ENCODE results near the gene TXLNA. TPM values are rescaled to one million over a fixed set of nuclear protein-coding genes. Genes with fewer than 3 reads are reported as not detected.
A peak's percentile ranks its signal among the peaks of the same experiment; 100 is the strongest.

Gene TXLNA
- total and polyA plus RNA-seq, 9 donors: 30.5 to 46.2 (median 34.1) TPM

DNA sequence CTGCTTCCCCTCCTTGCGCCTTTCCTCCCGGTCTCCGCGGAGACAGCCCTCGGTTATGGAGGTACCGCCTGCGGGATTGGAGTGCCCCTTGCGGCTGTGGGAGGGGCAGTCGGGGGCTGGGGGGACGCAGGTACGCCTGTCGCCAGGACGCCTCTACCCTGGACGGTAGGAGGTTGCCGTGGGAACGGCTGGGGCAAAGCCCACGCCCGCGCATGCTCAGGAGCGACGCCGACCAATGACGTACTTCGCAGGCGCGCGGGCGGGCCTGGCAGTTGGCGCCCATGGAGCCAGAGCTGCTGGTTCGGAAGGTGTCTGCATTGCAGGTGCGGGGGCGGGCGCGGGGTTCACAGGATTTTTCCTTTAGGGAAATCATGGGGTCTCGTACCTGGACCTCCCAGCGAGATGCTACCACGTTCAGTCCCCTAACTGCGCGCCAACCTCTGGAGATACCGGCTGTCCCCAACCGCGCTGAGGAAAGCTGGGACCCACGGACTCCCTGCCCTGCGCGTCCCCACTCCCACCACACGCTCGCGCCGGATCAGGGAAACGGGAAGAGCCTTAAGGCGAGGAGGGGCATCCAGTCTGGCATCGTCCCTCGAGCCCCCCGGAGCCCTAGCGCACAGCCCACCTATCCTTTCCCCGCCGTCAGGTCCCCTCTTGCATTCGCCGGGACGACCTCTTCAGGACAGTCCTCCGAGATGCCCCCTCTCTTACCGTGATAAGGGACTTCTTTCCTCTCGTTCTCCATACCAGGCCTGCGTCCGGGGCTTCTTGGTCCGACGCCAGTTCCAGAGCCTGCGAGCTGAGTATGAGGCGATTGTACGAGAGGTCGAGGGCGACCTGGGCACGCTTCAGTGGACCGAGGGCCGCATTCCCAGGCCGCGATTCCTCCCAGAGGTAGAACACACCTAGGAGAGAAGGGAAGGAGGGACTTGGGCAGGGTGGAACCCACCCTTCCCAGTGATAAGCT lies 26.2 kb downstream of the TXLNA start, which contains the start of gene IQCC:
TSS of gene IQCC (plus strand) at position 271 of the 970 bp plus-strand sequence. CDS start at position 282, 11 bp downstream.
- Histone ChIP-seq H3K4me1 (ENCODE audit: control insufficient read depth, insufficient read depth, low read length) (peaks cover 44% of the 10 kb centered on the region), H3K4me3 (ENCODE audit: low read length) (peak within 1 kb of the TSS; percentile 90), H3K27me3 (ENCODE audit: control insufficient read depth, insufficient read depth, low read length) (no peaks in the 10 kb centered on the region), H3K9me3 (replicated peaks; ENCODE audit: control insufficient read depth, low read depth, low read length) (no peaks in the 10 kb centered on the region), H3K27ac (ENCODE audit: low read length) (peak within 1 kb of the TSS; percentile 67), H3K36me3 (ENCODE audit: control insufficient read depth, insufficient read depth, low read length) (peaks cover 22% of the 10 kb centered on the region)
- peak; percentile 91 for DNase-seq
- WGBS (ENCODE audit: insufficient coverage): under 1% methylated on average over 56 of the region's 77 CpGs

DNA sequence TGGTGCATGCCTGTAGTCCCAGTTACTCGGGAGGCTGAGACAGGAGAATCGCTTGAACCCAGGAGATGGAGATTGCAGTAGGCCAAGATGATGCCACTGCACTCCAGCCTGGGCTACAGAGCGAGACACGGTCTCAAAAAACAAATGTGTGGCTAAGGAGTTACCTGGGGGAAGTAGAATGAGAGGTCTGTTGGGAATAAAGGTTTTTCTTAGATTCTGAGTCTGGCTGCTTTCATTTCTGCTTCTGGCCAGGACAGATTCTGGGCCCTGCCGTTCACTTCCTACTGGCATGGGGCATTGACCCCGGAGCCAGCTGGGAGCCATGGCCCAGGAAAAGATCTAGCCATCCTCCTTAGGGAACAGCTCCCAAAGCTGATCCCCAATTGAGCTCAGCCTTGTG lies 29.0 kb downstream of the TXLNA start:
- Histone ChIP-seq H3K4me3 (ENCODE audit: low read length) (no peak overlapping the region), H3K36me3 (ENCODE audit: control insufficient read depth, insufficient read depth, low read length) (peaks cover 27% of the 10 kb centered on the region), H3K27ac (ENCODE audit: low read length) (peak overlapping the region; percentile 62), H3K27me3 (ENCODE audit: control insufficient read depth, insufficient read depth, low read length) (no peaks in the 10 kb centered on the region), H3K4me1 (ENCODE audit: control insufficient read depth, insufficient read depth, low read length) (peaks cover 31% of the 10 kb centered on the region), H3K9me3 (replicated peaks; ENCODE audit: control insufficient read depth, low read depth, low read length) (no peaks in the 10 kb centered on the region)
- DNase-seq: no peak
- WGBS (ENCODE audit: insufficient coverage): 98% methylated on average over 6 of the region's 6 CpGs

DNA sequence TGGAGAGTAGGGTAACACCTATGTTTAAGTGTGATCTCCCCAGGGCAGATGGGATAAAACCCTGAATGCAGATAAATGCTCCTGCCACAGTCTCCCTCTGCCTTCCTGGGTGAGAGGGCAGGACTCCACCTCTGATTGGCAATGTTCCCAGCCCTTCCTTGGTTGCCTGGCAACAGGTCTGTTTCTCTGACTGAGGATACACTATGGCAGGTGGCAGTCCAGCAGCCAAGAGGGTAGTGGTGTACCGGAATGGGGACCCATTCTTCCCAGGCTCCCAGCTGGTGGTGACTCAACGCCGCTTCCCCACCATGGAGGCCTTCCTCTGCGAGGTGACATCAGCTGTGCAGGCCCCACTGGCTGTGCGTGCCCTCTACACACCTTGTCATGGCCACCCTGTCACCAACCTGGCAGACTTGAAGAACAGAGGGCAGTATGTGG lies 29.4 kb downstream of the TXLNA start, which contains the start of gene DCDC2B:
TSS of gene DCDC2B (plus strand) at position 199 of the 438 bp plus-strand sequence. CDS start at position 204, 5 bp downstream.
- peaks cover 31% of the 10 kb centered on the region for H3K4me1 ChIP-seq (ENCODE audit: control insufficient read depth, insufficient read depth, low read length)
- no peak within 1 kb of the TSS for H3K4me3 ChIP-seq (ENCODE audit: low read length)
- 85% methylated on average over 4 of the region's 5 CpGs for WGBS (ENCODE audit: insufficient coverage)
- peaks cover 26% of the 10 kb centered on the region for H3K36me3 ChIP-seq (ENCODE audit: control insufficient read depth, insufficient read depth, low read length)
- H3K27ac ChIP-seq (ENCODE audit: low read length): peak within 1 kb of the TSS; percentile 62
- no peaks in the 10 kb centered on the region for H3K27me3 ChIP-seq (ENCODE audit: control insufficient read depth, insufficient read depth, low read length)
- peak; percentile 78 for DNase-seq
- no peaks in the 10 kb centered on the region for H3K9me3 ChIP-seq (replicated peaks; ENCODE audit: control insufficient read depth, low read depth, low read length)

DNA sequence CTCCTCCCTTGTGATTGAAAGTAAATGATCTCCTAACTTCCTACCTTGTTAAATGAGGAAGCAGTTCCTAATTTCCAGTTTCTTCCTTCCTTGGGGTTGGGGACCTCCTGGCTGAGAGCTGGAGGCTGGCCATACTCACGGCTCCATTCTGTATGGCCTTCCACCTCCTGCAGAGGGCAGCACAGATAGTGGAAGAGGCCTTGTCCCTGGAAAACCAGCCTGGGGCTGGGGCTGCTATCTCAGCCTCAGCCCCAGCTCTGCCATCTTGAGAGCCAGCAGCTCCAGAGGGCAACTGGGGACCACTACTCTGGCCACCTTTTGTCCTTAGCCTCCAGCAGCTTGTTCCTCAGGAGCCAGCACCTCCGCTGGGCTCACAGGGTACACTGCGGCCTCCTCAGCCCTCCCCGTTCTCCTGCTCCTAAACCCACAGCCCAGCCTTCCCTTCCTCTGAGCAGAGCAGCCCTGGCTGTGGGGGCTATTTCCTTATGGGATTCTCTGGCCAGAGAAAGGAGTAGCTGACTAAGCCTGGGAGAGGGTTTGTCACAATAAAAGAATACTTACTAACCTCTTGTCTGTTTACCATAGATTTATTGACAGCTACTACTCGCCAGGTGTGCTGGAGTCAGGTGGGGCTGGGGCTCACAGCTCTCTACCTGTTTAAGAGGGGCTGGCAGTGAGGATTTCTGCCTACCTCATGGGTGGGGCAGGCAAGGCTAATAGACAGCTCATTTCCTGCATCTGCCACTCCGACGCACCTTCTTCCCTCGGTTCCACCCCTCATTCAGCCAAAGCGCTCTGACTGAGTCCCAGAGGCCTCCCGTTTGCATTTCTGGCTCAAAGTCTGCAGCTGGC lies 36.4 kb downstream of the TXLNA start:
- H3K4me1 ChIP-seq (ENCODE audit: control insufficient read depth, insufficient read depth, low read length): peaks cover 5% of the 10 kb centered on the region
- 17% methylated on average over 1 of the region's 10 CpGs for WGBS (ENCODE audit: insufficient coverage)
- no peak overlapping the region for H3K27ac ChIP-seq (ENCODE audit: low read length)
- peak; percentile 66 for DNase-seq
- peaks cover 61% of the 10 kb centered on the region for H3K36me3 ChIP-seq (ENCODE audit: control insufficient read depth, insufficient read depth, low read length)
- H3K27me3 ChIP-seq (ENCODE audit: control insufficient read depth, insufficient read depth, low read length): no peaks in the 10 kb centered on the region
- no peak overlapping the region for H3K4me3 ChIP-seq (ENCODE audit: low read length)
- H3K9me3 ChIP-seq (replicated peaks; ENCODE audit: control insufficient read depth, low read depth, low read length): no peaks in the 10 kb centered on the region

DNA sequence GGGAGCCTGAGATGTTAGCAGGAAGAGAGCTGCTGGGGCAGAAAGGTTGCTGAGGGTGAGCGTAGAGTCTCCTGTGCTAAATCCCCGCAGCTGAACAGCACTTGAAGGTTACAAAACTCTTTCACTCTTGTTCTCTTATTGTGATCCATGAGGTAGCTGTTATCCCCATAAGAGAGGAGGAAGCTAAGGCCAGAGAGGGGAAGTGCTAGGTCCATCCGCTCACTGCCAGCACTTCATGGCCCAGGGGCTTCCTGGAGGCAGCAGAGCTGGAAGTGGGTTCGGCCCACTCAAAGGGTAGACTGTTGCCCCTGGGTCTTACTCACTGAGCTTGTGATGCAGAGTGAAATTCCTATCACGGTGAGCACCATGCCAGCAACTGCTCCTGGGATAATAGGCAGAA lies 37.1 kb downstream of the TXLNA start:
- Histone ChIP-seq H3K36me3 (ENCODE audit: control insufficient read depth, insufficient read depth, low read length) (peaks cover 64% of the 10 kb centered on the region), H3K9me3 (replicated peaks; ENCODE audit: control insufficient read depth, low read depth, low read length) (no peaks in the 10 kb centered on the region), H3K27ac (ENCODE audit: low read length) (no peak overlapping the region), H3K4me3 (ENCODE audit: low read length) (no peak overlapping the region), H3K4me1 (ENCODE audit: control insufficient read depth, insufficient read depth, low read length) (peaks cover 13% of the 10 kb centered on the region), H3K27me3 (ENCODE audit: control insufficient read depth, insufficient read depth, low read length) (no peaks in the 10 kb centered on the region)
- 87% methylated on average over 3 of the region's 5 CpGs for WGBS (ENCODE audit: insufficient coverage)
- DNase-seq: no peak

DNA sequence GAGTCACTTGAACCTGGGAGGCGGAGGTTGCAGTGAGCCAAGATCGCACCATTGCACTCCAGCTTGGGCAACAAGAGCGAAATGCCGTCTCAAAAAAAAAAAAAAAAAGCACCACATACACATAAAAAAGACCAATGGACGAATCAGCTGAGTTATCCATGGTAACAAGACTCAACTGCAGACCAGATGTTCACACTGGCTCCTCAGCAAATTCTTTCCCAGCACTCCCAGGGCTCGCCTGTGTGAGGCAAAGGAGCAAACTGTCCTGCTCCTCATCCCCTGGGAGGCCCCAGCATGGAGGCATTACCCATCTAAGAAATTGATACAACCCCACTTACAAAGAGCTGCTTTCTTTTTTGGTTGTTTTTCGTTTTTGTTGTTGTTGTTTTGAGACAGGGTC lies 39.5 kb downstream of the TXLNA start:
- no CpG with 5 or more reads among the region's 7 CpGs for WGBS (ENCODE audit: insufficient coverage)
- Histone ChIP-seq H3K27ac (ENCODE audit: low read length) (no peak overlapping the region), H3K36me3 (ENCODE audit: control insufficient read depth, insufficient read depth, low read length) (peaks cover 62% of the 10 kb centered on the region), H3K4me1 (ENCODE audit: control insufficient read depth, insufficient read depth, low read length) (peaks cover 26% of the 10 kb centered on the region), H3K27me3 (ENCODE audit: control insufficient read depth, insufficient read depth, low read length) (no peaks in the 10 kb centered on the region), H3K4me3 (ENCODE audit: low read length) (no peak overlapping the region), H3K9me3 (replicated peaks; ENCODE audit: control insufficient read depth, low read depth, low read length) (no peaks in the 10 kb centered on the region)
- no peak for DNase-seq

DNA sequence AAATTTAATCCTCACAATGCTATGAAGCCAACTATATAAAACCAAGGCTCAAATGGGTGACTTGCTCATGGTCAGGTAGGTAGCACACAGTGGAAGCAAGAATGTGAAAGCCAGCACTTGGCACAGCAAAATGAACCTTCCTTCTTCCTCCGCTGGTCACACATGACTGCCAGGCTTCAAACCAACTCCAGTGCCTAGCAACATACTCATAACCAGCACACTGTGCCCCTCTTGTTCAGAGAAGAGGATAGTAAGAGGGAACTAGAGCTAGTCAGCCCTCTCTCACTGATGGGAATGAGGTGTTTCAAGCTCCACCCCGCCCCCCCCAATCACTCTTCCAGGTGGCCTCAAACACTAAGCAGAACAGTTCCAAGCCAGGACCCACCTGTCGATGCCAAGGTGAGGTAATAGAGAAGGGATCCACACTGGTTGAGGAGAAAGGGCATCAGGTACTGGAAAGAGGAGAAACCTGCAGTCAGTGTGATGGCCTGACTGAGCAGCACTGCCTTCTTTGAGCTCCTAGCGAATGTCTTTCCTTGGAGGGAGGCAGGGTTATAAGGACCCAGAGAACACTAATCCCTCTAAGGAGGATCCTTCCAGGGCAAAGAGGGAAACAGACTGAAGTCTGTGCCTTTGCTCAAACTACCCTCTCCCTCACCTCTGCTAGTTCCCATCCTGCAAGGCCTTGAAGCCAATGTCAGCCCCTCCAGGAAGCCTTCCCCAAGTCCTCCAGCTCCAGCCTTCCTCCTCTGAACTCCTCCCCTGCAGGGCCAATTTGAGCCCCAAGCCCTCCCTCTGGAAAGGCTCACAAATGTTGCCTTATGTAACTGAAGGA lies 41.5 kb downstream of the TXLNA start:
- Histone ChIP-seq H3K27me3 (ENCODE audit: control insufficient read depth, insufficient read depth, low read length) (no peaks in the 10 kb centered on the region), H3K4me1 (ENCODE audit: control insufficient read depth, insufficient read depth, low read length) (peaks cover 26% of the 10 kb centered on the region), H3K9me3 (replicated peaks; ENCODE audit: control insufficient read depth, low read depth, low read length) (no peaks in the 10 kb centered on the region), H3K27ac (ENCODE audit: low read length) (peak overlapping the region; percentile 82), H3K4me3 (ENCODE audit: low read length) (peak overlapping the region; percentile 73), H3K36me3 (ENCODE audit: control insufficient read depth, insufficient read depth, low read length) (peaks cover 56% of the 10 kb centered on the region)
- no peak for DNase-seq
- WGBS (ENCODE audit: insufficient coverage): 100% methylated on average over 1 of the region's 4 CpGs

DNA sequence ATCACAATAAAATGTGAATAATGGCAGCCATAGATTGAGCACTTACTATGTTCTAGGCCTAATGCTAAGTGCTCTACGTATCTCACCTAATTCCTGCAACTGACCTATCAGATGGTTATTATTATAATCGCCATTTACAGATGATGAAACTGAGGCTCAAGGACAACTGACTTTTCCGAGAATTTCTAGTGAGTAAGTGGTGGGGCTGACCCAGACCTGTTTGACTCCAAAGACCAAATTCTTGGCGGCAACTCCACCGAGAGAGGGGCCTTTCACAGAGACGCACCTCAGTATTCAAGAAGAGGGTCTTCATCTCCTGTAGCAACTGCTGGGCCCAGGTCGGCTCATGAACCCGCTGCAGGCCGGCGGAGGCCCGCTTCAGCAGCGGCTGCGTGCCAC lies 42.1 kb downstream of the TXLNA start:
- H3K36me3 ChIP-seq (ENCODE audit: control insufficient read depth, insufficient read depth, low read length): peaks cover 54% of the 10 kb centered on the region
- 8% methylated on average over 12 of the region's 13 CpGs for WGBS (ENCODE audit: insufficient coverage)

DNA sequence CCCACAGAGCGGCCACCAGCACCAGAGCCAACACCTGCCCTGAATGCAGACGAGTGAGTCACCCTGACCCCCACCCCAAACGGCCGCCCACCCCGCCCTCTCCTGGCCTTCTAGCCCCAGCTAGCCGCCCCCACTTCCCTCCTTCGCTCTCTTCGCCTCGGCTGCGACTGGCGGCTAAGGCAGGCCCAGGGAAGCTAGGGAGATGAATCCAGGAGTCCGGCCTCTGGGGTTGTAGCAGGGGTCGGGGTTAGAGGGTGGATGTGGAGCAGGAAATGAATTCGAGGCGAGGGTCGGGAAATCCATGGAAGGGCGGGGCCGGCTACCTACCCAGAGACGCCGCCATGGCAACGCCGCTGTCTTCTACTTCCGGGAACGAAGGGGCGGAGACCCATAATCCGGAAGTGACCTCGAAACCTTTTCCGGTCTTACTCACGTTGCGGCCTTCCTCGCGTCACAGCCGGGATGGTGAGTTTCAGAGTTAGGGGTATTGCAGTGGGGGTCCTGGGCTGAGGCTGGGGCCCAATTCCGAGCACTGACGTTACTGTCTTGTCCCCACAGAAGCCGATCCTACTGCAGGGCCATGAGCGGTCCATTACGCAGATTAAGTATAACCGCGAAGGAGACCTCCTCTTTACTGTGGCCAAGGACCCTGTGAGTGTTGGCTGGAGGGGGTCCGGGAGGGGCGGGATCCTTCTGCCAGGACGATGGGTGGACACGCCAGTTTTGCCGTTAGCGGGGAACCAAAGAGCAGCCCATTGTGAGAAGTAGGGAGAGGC lies 42.7 kb downstream of the TXLNA start, which contains the start of the genes EIF3I and TMEM234:
TSS of gene EIF3I (plus strand) at position 428 of the 776 bp plus-strand sequence. CDS start at position 463, 35 bp downstream.
TSS of gene TMEM234 (minus strand) at position 374 of the 776 bp plus-strand sequence. CDS start at position 343, 31 bp downstream.
- Histone ChIP-seq H3K36me3 (ENCODE audit: control insufficient read depth, insufficient read depth, low read length) (peaks cover 51% of the 10 kb centered on the region), H3K27ac (ENCODE audit: low read length) (peak within 1 kb of the TSS; percentile 93), H3K27me3 (ENCODE audit: control insufficient read depth, insufficient read depth, low read length) (no peaks in the 10 kb centered on the region), H3K4me1 (ENCODE audit: control insufficient read depth, insufficient read depth, low read length) (peaks cover 23% of the 10 kb centered on the region), H3K4me3 (ENCODE audit: low read length) (peak within 1 kb of the TSS; percentile 73), H3K9me3 (replicated peaks; ENCODE audit: control insufficient read depth, low read depth, low read length) (no peaks in the 10 kb centered on the region)
- WGBS (ENCODE audit: insufficient coverage): under 1% methylated on average over 35 of the region's 46 CpGs
- peak; percentile 98 for DNase-seq

More for the DNA sequence above, 42.1 kb downstream of the TXLNA start:
- DNase-seq: no peak
- H3K27ac ChIP-seq (ENCODE audit: low read length): peak overlapping the region; percentile 82
- H3K27me3 ChIP-seq (ENCODE audit: control insufficient read depth, insufficient read depth, low read length): no peaks in the 10 kb centered on the region
- peaks cover 23% of the 10 kb centered on the region for H3K4me1 ChIP-seq (ENCODE audit: control insufficient read depth, insufficient read depth, low read length)
- H3K4me3 ChIP-seq (ENCODE audit: low read length): peak overlapping the region; percentile 73
- no peaks in the 10 kb centered on the region for H3K9me3 ChIP-seq (replicated peaks; ENCODE audit: control insufficient read depth, low read depth, low read length)

Measured in muscle of leg (tissue), 11 donors.